Ovary (tissue), 3 donors: Measurements from ENCODE around the gene KCNN1.

Experiments used
- EP300 ChIP-seq: sonication (generic); formaldehyde crosslinking; IDR thresholded peaks from one replicate; pipeline ENCODE4 v1.6.1; 2017; ENCODE audit warnings: antibody characterized with exemption
- POLR2A ChIP-seq: fragments of 450-650 bp; IDR thresholded peaks from one replicate; pipeline ENCODE4 v1.6.1; 2017; ENCODE audit warnings: antibody characterized with exemption, mild to moderate bottlenecking, moderate library complexity
- TF ChIP-seq, protein P1 (sequence below), 3 donors: fragments of 450-650 bp in 2 of 3; fragments of 200-600 bp in 1 of 3; IDR thresholded peaks; one replicate each; pipeline versions ENCODE4 v1.5.1 to v1.8.0; 2016 to 2022; ENCODE audit warnings: antibody characterized with exemption in 3 of 3, mild to moderate bottlenecking in 1 of 3
- donor health status: DM: no; HTN: no; CAD: no.

DNA sequence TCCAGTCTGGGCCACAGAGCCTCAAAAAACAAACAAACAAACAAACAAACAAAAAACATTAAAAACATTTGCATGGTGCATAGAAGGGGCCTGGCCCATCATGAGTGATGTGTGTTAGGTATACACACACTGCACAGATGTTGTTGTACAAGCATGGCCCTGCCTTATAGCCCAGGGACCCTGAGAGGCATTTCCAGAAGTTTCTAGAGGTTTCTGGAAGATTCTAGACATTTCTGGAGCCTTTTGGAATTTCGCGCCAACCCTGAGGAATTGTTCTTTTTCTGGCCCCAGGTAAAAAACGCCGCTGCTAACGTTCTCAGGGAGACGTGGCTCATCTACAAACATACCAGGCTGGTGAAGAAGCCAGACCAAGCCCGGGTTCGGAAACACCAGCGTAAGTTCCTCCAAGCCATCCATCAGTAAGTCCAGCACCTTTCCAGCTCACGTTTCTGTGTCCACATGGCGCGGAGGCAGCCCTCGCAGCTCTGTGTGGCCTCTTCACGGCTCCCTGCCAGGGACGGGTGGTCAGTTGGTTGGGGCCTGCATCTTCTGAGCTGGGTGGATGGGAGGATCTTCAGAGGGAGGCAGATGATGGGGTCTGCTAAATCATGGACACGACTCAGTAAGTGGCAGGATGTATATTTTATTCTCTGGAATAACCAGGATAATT is 22.7 kb downstream of the KCNN1 start:
- TF ChIP-seq, protein P1, sequence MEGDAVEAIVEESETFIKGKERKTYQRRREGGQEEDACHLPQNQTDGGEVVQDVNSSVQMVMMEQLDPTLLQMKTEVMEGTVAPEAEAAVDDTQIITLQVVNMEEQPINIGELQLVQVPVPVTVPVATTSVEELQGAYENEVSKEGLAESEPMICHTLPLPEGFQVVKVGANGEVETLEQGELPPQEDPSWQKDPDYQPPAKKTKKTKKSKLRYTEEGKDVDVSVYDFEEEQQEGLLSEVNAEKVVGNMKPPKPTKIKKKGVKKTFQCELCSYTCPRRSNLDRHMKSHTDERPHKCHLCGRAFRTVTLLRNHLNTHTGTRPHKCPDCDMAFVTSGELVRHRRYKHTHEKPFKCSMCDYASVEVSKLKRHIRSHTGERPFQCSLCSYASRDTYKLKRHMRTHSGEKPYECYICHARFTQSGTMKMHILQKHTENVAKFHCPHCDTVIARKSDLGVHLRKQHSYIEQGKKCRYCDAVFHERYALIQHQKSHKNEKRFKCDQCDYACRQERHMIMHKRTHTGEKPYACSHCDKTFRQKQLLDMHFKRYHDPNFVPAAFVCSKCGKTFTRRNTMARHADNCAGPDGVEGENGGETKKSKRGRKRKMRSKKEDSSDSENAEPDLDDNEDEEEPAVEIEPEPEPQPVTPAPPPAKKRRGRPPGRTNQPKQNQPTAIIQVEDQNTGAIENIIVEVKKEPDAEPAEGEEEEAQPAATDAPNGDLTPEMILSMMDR (IDR thresholded peaks at IDR 0.05), result no peak
- no peak for TF ChIP-seq EP300
- TF ChIP-seq POLR2A, result no peak
